NCI-H128 (cell line): ENCODE measurements around the gene PLBD2.

Experiments used
- DNase-seq: peaks from one replicate; lab custom pipeline; 2025; ENCODE audit not compliant: unreplicated experiment; lab: John Stamatoyannopoulos, UW

Gene PLBD2

GRCh38 chr12:113358381-113359132 lies at the start of gene PLBD2:
TSS of gene PLBD2 (plus strand) at chr12:113358587. CDS start at chr12:113358601, 14 bp downstream.
- peak; percentile 81 for DNase-seq

- no peak for DNase-seq
Measured at GRCh38 chr12:113310489-113310888, 47.9 kb upstream of the PLBD2 start.

GRCh38 chr12:113314121-113314529 lies 44.3 kb upstream of the PLBD2 start:
- no peak for DNase-seq

- DNase-seq, result no peak
Measured at GRCh38 chr12:113315358-113315757, 43.0 kb upstream of the PLBD2 start.

- DNase-seq, result no peak
Measured at GRCh38 chr12:113316155-113316554, 42.2 kb upstream of the PLBD2 start.

GRCh38 chr12:113317122-113317521 lies 41.3 kb upstream of the PLBD2 start:
- DNase-seq, result no peak

- DNase-seq, result no peak
Measured at GRCh38 chr12:113318046-113318656, 40.2 kb upstream of the PLBD2 start.

- DNase-seq, result no peak
Measured at GRCh38 chr12:113318900-113319628, 39.3 kb upstream of the PLBD2 start.

GRCh38 chr12:113320401-113320800 lies 38.0 kb upstream of the PLBD2 start:
- no peak for DNase-seq

- no peak for DNase-seq
Measured at GRCh38 chr12:113322343-113322742, 36.0 kb upstream of the PLBD2 start.

GRCh38 chr12:113325916-113326315 lies 32.5 kb upstream of the PLBD2 start:
- DNase-seq, result no peak

GRCh38 chr12:113326775-113327395 lies 31.5 kb upstream of the PLBD2 start:
- no peak for DNase-seq

- no peak for DNase-seq
Measured at GRCh38 chr12:113328368-113328889, 30.0 kb upstream of the PLBD2 start.

- no peak for DNase-seq
Measured at GRCh38 chr12:113329022-113329790, 29.2 kb upstream of the PLBD2 start.

GRCh38 chr12:113329791-113330417 lies 28.5 kb upstream of the PLBD2 start:
- DNase-seq, result no peak

- DNase-seq, result no peak
Measured at GRCh38 chr12:113330505-113330904, 27.9 kb upstream of the PLBD2 start.

- no peak for DNase-seq
Measured at GRCh38 chr12:113332688-113333417, 25.5 kb upstream of the PLBD2 start.

GRCh38 chr12:113333418-113333750 lies 25.0 kb upstream of the PLBD2 start:
- DNase-seq, result no peak
